NCI-H1092 (cell line): ENCODE data around the gene HIGD1B.

Source experiments
- DNase-seq: peaks from one replicate; lab custom pipeline; 2025; lab: John Stamatoyannopoulos, UW

Gene HIGD1B

GRCh38 chr17:44878627-44879221 is 31.0 kb downstream of the HIGD1B start:
- peak; percentile 45 for DNase-seq

GRCh38 chr17:44879376-44879775 is 31.7 kb downstream of the HIGD1B start:
- no peak for DNase-seq

- no peak for DNase-seq
Observed at GRCh38 chr17:44880062-44880461, 32.4 kb downstream of the HIGD1B start.

- no peak for DNase-seq
Observed at GRCh38 chr17:44881145-44881544, 33.5 kb downstream of the HIGD1B start.

- DNase-seq, result no peak
Observed at GRCh38 chr17:44884941-44885340, 37.3 kb downstream of the HIGD1B start.

- no peak for DNase-seq
Observed at GRCh38 chr17:44887016-44887415, 39.3 kb downstream of the HIGD1B start.

GRCh38 chr17:44887971-44888954 is 40.6 kb downstream of the HIGD1B start:
- no peak for DNase-seq

- no peak for DNase-seq
Observed at GRCh38 chr17:44889003-44889402, 41.3 kb downstream of the HIGD1B start.

- no peak for DNase-seq
Observed at GRCh38 chr17:44892250-44892649, 44.6 kb downstream of the HIGD1B start.

- no peak for DNase-seq
Observed at GRCh38 chr17:44894642-44895041, 47.0 kb downstream of the HIGD1B start.

- no peak for DNase-seq
Observed at GRCh38 chr17:44898768-44899073, 51.0 kb downstream of the HIGD1B start.

GRCh38 chr17:44899074-44899782 is 51.5 kb downstream of the HIGD1B start, which contains the start of gene EFTUD2:
EFTUD2 (minus strand) TSS chr17:44899445; CDS start chr17:44894521, 4,924 bp downstream.
- peak; percentile 88 for DNase-seq
